Erythroblast (primary cell): ENCODE measurements around the gene TMEM44.

Experiments
- GATA1 ChIP-seq: IDR thresholded peaks from 2 replicates; pipeline ENCODE4 v1.6.1; 2011; ENCODE audit warnings: low read depth, mild to moderate bottlenecking, control low read depth, low read length, moderate library complexity
- POLR2A ChIP-seq: IDR thresholded peaks from 2 replicates; pipeline ENCODE4 v1.6.1; 2011; ENCODE audit warnings: mild to moderate bottlenecking, low read length

GRCh38 chr3:194676471-194676870 is 43.3 kb upstream of the TMEM44 start:
- TF ChIP-seq POLR2A (no peak), GATA1 (no peak)
